Endothelial cell of umbilical vein (primary cell): ENCODE results near the gene GAN.

Experiments used
- EZH2 ChIP-seq: IDR thresholded peaks from 2 replicates; pipeline ENCODE4 v1.6.1; 2012; ENCODE audit warnings: borderline replicate concordance, low read depth, mild to moderate bottlenecking, moderate library complexity, low read length, inconsistent platforms; ENCODE audit not compliant: severe bottlenecking
- JUN ChIP-seq: IDR thresholded peaks from 2 replicates; pipeline ENCODE4 v1.6.1; 2011; ENCODE audit warnings: borderline replicate concordance, low read depth; ENCODE audit not compliant: insufficient read length, insufficient read depth
- MYC ChIP-seq: IDR thresholded peaks from one replicate; pipeline ENCODE4 v1.6.1; 2011; ENCODE audit warnings: mild to moderate bottlenecking, low read depth, low read length
- POLR2A ChIP-seq: IDR thresholded peaks from 2 replicates; pipeline ENCODE4 v1.6.1; 2012; ENCODE audit warnings: low read depth, mild to moderate bottlenecking, control low read depth, low read length
- POLR2AphosphoS5 ChIP-seq: IDR thresholded peaks from 2 replicates; pipeline ENCODE4 v1.6.1; 2012; ENCODE audit warnings: low read depth, mild to moderate bottlenecking, control low read depth, low read length, moderate library complexity; ENCODE audit not compliant: insufficient read depth
- TF ChIP-seq, protein P1 (sequence below), 2 donors: IDR thresholded peaks; 1 replicate in 1 of 2; 2 replicates in 1 of 2; pipeline ENCODE4 v1.5.1; 2011; ENCODE audit warnings: low read length in 2 of 2, mild to moderate bottlenecking in 2 of 2, moderate library complexity in 2 of 2, control low read depth in 1 of 2, inconsistent platforms in 1 of 2, low read depth in 1 of 2; ENCODE audit not compliant: insufficient read depth in 1 of 2; ENCODE audit errors: extremely low read depth in 1 of 2
- TF ChIP-seq, protein P2 (sequence below): IDR thresholded peaks from 2 replicates; pipeline ENCODE4 v1.6.1; 2011; ENCODE audit not compliant: insufficient read depth, insufficient read length

DNA sequence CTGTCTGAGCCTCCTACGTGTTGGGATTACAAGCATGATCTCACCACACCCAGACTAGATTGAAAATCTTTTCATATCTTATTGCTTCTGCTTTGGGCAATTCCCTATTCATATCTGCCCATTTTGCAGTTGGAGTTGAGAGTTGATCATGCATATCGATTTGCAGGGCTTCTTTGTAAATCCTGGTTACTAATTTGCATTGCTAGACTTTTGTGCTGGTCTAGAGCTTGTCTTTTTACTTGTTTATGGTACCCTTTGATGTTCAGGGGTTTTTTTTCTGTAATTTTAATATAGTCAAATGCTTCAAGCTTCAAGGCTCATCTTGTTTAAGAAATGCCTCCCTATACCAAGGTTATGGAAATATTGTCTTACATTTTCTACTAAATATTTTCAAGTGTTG, 106.4 kb downstream of the GAN start:
- TF ChIP-seq, protein P1, sequence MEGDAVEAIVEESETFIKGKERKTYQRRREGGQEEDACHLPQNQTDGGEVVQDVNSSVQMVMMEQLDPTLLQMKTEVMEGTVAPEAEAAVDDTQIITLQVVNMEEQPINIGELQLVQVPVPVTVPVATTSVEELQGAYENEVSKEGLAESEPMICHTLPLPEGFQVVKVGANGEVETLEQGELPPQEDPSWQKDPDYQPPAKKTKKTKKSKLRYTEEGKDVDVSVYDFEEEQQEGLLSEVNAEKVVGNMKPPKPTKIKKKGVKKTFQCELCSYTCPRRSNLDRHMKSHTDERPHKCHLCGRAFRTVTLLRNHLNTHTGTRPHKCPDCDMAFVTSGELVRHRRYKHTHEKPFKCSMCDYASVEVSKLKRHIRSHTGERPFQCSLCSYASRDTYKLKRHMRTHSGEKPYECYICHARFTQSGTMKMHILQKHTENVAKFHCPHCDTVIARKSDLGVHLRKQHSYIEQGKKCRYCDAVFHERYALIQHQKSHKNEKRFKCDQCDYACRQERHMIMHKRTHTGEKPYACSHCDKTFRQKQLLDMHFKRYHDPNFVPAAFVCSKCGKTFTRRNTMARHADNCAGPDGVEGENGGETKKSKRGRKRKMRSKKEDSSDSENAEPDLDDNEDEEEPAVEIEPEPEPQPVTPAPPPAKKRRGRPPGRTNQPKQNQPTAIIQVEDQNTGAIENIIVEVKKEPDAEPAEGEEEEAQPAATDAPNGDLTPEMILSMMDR (IDR thresholded peaks at IDR 0.05; ENCODE audit: extremely low read depth in 1 of 2, insufficient read depth in 1 of 2, low read depth in 1 of 2, low read length in 2 of 2) = no peak
- no peak for TF ChIP-seq JUN
- TF ChIP-seq EZH2 = no peak
- TF ChIP-seq, protein P2, sequence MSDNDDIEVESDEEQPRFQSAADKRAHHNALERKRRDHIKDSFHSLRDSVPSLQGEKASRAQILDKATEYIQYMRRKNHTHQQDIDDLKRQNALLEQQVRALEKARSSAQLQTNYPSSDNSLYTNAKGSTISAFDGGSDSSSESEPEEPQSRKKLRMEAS = no peak
- no peak for TF ChIP-seq POLR2AphosphoS5
- no peak for TF ChIP-seq POLR2A
- TF ChIP-seq MYC = no peak
